ENCODE data around the gene MXD1. TPM values are rescaled to one million over a fixed set of nuclear protein-coding genes. Genes with fewer than 3 reads are reported as not detected.

Gene MXD1
- total and polyA plus RNA-seq, 2 donors (not counting 3 experiments of a cell fraction or from before 2014, with no cell fraction given) = 6.7 to 10.6 TPM

- FAIRE-seq = no peak
- POLR2A ChIA-PET = interaction anchor here (1.1 kb wide), 1 partner anchor 164 kb away, joined by 3 read pairs; no protein-coding TSS in a partner anchor
Measured at GRCh38 chr2:69888451-69888850, 26.5 kb upstream of the MXD1 start.

More at GRCh38 chr2:69888451-69888850, 26.5 kb upstream of the MXD1 start:
- Histone ChIP-seq H3K9ac (replicated peaks; ENCODE audit: extremely low read depth, insufficient read depth, low read length) (no peak overlapping the region), H3K9me3 (replicated peaks; ENCODE audit: control insufficient read depth, insufficient read depth, low read length) (no peaks in the 10 kb centered on the region), H3K36me3 (ENCODE audit: control insufficient read depth in 2 of 2, extremely low read depth in 1 of 2, insufficient read depth in 2 of 2, low read length in 2 of 2) (no peaks in the 10 kb centered on the region), H3K79me2 (ENCODE audit: control insufficient read depth, insufficient read depth, low read length) (no peaks in the 10 kb centered on the region), H2AFZ (ENCODE audit: low read depth, low read length) (no peak overlapping the region), H3K4me3 (replicated peaks in 1 of 3; ENCODE audit: insufficient read depth in 1 of 3, low read depth in 1 of 3, low read length in 3 of 3) (no peak overlapping the region), H4K20me1 (replicated peaks; ENCODE audit: control insufficient read depth, extremely low read depth, insufficient read depth, low read length) (no peaks in the 10 kb centered on the region), H3K4me1 (ENCODE audit: control insufficient read depth, extremely low read depth, insufficient read depth, low read length) (peaks cover 1% of the 10 kb centered on the region), H3K27me3 (ENCODE audit: control insufficient read depth in 2 of 2, insufficient read depth in 2 of 2, low read length in 2 of 2) (no peaks in the 10 kb centered on the region), H3K4me2 (ENCODE audit: insufficient read depth, low read length) (no peak overlapping the region), H3K9me1 (replicated peaks; ENCODE audit: control insufficient read depth, extremely low read depth, insufficient read depth, low read length) (no peaks in the 10 kb centered on the region), H3K27ac (ENCODE audit: insufficient read depth, low read depth, low read length) (no peak overlapping the region)
- no peak for TF ChIP-seq EZH2 (IDR thresholded peaks at IDR 0.05; ENCODE audit: borderline replicate concordance, low read depth, low read length, severe bottlenecking)
- no peak for TF ChIP-seq POLR2AphosphoS5 (IDR thresholded peaks at IDR 0.05; ENCODE audit: insufficient read depth, low read depth, low read length)
- TF ChIP-seq, protein P1, sequence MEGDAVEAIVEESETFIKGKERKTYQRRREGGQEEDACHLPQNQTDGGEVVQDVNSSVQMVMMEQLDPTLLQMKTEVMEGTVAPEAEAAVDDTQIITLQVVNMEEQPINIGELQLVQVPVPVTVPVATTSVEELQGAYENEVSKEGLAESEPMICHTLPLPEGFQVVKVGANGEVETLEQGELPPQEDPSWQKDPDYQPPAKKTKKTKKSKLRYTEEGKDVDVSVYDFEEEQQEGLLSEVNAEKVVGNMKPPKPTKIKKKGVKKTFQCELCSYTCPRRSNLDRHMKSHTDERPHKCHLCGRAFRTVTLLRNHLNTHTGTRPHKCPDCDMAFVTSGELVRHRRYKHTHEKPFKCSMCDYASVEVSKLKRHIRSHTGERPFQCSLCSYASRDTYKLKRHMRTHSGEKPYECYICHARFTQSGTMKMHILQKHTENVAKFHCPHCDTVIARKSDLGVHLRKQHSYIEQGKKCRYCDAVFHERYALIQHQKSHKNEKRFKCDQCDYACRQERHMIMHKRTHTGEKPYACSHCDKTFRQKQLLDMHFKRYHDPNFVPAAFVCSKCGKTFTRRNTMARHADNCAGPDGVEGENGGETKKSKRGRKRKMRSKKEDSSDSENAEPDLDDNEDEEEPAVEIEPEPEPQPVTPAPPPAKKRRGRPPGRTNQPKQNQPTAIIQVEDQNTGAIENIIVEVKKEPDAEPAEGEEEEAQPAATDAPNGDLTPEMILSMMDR (IDR thresholded peaks at IDR 0.05; ENCODE audit: extremely low read depth in 1 of 2, insufficient read depth in 1 of 2, low read depth in 1 of 2, low read length in 2 of 2) = no peak
- no peak for TF ChIP-seq FOS (IDR thresholded peaks at IDR 0.05; ENCODE audit: borderline replicate concordance, insufficient read depth, low read length)
- no peak for TF ChIP-seq JUN (IDR thresholded peaks at IDR 0.05; ENCODE audit: borderline replicate concordance, insufficient read depth, insufficient read length, low read depth)
- TF ChIP-seq, protein P2, sequence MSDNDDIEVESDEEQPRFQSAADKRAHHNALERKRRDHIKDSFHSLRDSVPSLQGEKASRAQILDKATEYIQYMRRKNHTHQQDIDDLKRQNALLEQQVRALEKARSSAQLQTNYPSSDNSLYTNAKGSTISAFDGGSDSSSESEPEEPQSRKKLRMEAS (IDR thresholded peaks at IDR 0.05; ENCODE audit: insufficient read depth, insufficient read length) = no peak
- intact Hi-C loops (cut with micrococcal nuclease) = no loop called here
- BruUV-seq (replicated peaks) = no TSS peak
- CTCF ChIA-PET = interaction anchor here (2.0 kb wide), 1 partner anchor 164 kb away, joined by 7 read pairs; no protein-coding TSS in a partner anchor
- no peak for DNase-seq (ENCODE audit: low read depth, low spot score)
- dilution Hi-C loops (cut with MboI; ENCODE audit: extremely low pct_ligation_motif_present, low sequenced_read_pairs) = no loop called here

Data from endothelial cell of umbilical vein (primary cell).